WTC11 (cell line): ENCODE measurements around the gene SNAPC4. TPM values are rescaled to one million over a fixed set of nuclear protein-coding genes. Genes with fewer than 3 reads are reported as not detected.
A peak's percentile ranks its signal among the peaks of the same experiment; 100 is the strongest.

Source experiments
- ATF1 ChIP-seq: sonication (generic); formaldehyde crosslinking; IDR thresholded peaks from 2 replicates; pipeline ENCODE4 v1.8.1; 2023; ENCODE audit warnings: mild to moderate bottlenecking, moderate library complexity, missing genetic modification reagents
- EMX1 ChIP-seq: fragments of 250-450 bp; sonication (Bioruptor Pico); IDR thresholded peaks from 2 replicates; pipeline ENCODE4 v1.8.0; 2021; ENCODE audit warnings: mild to moderate bottlenecking
- ESRRA ChIP-seq: sonication (generic); formaldehyde crosslinking; IDR thresholded peaks from 2 replicates; pipeline ENCODE4 v1.8.1; 2022; ENCODE audit warnings: mild to moderate bottlenecking, missing genetic modification reagents, borderline replicate concordance
- FOXK1 ChIP-seq: sonication (generic); formaldehyde crosslinking; IDR thresholded peaks from 2 replicates; pipeline ENCODE4 v1.8.0; 2022; ENCODE audit warnings: mild to moderate bottlenecking, moderate library complexity, missing genetic modification reagents
- IRF2 ChIP-seq: sonication (generic); formaldehyde crosslinking; IDR thresholded peaks from 2 replicates; pipeline ENCODE4 v1.8.0; 2022; ENCODE audit warnings: low read depth, missing genetic modification reagents, borderline replicate concordance
- MXD4 ChIP-seq: fragments of 250-450 bp; sonication (Bioruptor Pico); IDR thresholded peaks from 2 replicates; pipeline ENCODE4 v1.8.0; 2021; ENCODE audit warnings: mild to moderate bottlenecking, moderate library complexity, borderline replicate concordance
- NFE2L1 ChIP-seq: sonication (generic); formaldehyde crosslinking; IDR thresholded peaks from 2 replicates; pipeline ENCODE4 v1.8.1; 2023; ENCODE audit warnings: missing genetic modification reagents
- NR1H2 ChIP-seq: sonication (generic); formaldehyde crosslinking; IDR thresholded peaks from 2 replicates; pipeline ENCODE4 v1.9.0; 2021; ENCODE audit warnings: mild to moderate bottlenecking, moderate library complexity, missing genetic modification reagents
- OVOL2 ChIP-seq: fragments of 250-450 bp; sonication (Bioruptor Pico); IDR thresholded peaks from 2 replicates; pipeline ENCODE4 v1.9.0; 2021; ENCODE audit warnings: mild to moderate bottlenecking, borderline replicate concordance
- PRRX2 ChIP-seq: fragments of 250-450 bp; sonication (Bioruptor Pico); IDR thresholded peaks from 2 replicates; pipeline ENCODE4 v1.8.0; 2021; ENCODE audit warnings: mild to moderate bottlenecking
- RORB ChIP-seq: fragments of 250-450 bp; sonication (Bioruptor Pico); IDR thresholded peaks from 2 replicates; pipeline ENCODE4 v1.9.0; 2021; ENCODE audit warnings: mild to moderate bottlenecking
- SMAD3 ChIP-seq: sonication (generic); formaldehyde crosslinking; IDR thresholded peaks from 2 replicates; pipeline ENCODE4 v1.8.0; 2022; ENCODE audit warnings: missing genetic modification reagents, mild to moderate bottlenecking, borderline replicate concordance
- SP1 ChIP-seq: sonication (generic); formaldehyde crosslinking; conservative IDR thresholded peaks from 2 replicates; pipeline ENCODE4 v1.8.1; 2022; ENCODE audit warnings: missing genetic modification reagents
- TP53 ChIP-seq: sonication (generic); formaldehyde crosslinking; IDR thresholded peaks from 2 replicates; pipeline ENCODE4 v1.8.1; 2023; ENCODE audit warnings: mild to moderate bottlenecking, missing genetic modification reagents
- ZBTB21 ChIP-seq: sonication (generic); formaldehyde crosslinking; IDR thresholded peaks from 2 replicates; pipeline ENCODE4 v1.8.1; 2023; ENCODE audit warnings: mild to moderate bottlenecking, missing genetic modification reagents, borderline replicate concordance
- ZNF263 ChIP-seq: sonication (generic); formaldehyde crosslinking; IDR thresholded peaks from 2 replicates; pipeline ENCODE4 v1.8.1; 2022; ENCODE audit warnings: low read depth, mild to moderate bottlenecking, moderate library complexity, missing genetic modification reagents
- total RNA-seq: library from RNA; stranded (reverse); gene quantifications from 3 replicates; pipeline ENCODE4 v1.2.3, GENCODE V29; 2021
- TF ChIP-seq, protein P1 (sequence below): sonication (generic); formaldehyde crosslinking; IDR thresholded peaks from 2 replicates; pipeline ENCODE4 v1.8.1; 2023; ENCODE audit warnings: mild to moderate bottlenecking, missing genetic modification reagents
- TF ChIP-seq, protein P2 (sequence below): fragments of 250-450 bp; sonication (Bioruptor Pico); IDR thresholded peaks from 2 replicates; pipeline ENCODE4 v2.1.2; 2022; ENCODE audit warnings: mild to moderate bottlenecking, moderate library complexity
- TF ChIP-seq, protein P3 (sequence below): sonication (generic); formaldehyde crosslinking; IDR thresholded peaks from 2 replicates; pipeline ENCODE4 v1.8.1; 2022; ENCODE audit warnings: low read depth, mild to moderate bottlenecking, moderate library complexity, missing genetic modification reagents, borderline replicate concordance
- TF ChIP-seq, protein P4 (sequence below): sonication (generic); formaldehyde crosslinking; IDR thresholded peaks from 2 replicates; pipeline ENCODE4 v1.8.1; 2022; ENCODE audit warnings: mild to moderate bottlenecking, moderate library complexity, missing genetic modification reagents
- TF ChIP-seq, protein P5 (sequence below): sonication (generic); formaldehyde crosslinking; IDR thresholded peaks from 2 replicates; pipeline ENCODE4 v1.8.1; 2023; ENCODE audit warnings: mild to moderate bottlenecking, missing genetic modification reagents, borderline replicate concordance
- TF ChIP-seq, protein P6 (sequence below): sonication (generic); formaldehyde crosslinking; IDR thresholded peaks from 2 replicates; pipeline ENCODE4 v1.8.1; 2023; ENCODE audit warnings: mild to moderate bottlenecking, missing genetic modification reagents, moderate library complexity
- TF ChIP-seq, protein P7 (sequence below): sonication (generic); formaldehyde crosslinking; IDR thresholded peaks from 2 replicates; pipeline ENCODE4 v1.8.1; 2023; ENCODE audit warnings: mild to moderate bottlenecking, missing genetic modification reagents, moderate library complexity
- TF ChIP-seq, protein P8 (sequence below): sonication (generic); formaldehyde crosslinking; IDR thresholded peaks from 2 replicates; pipeline ENCODE4 v1.8.1; 2022; ENCODE audit warnings: low read depth, missing genetic modification reagents, borderline replicate concordance
- TF ChIP-seq, protein P9 (sequence below): fragments of 250-450 bp; sonication (Bioruptor Pico); IDR thresholded peaks from 2 replicates; pipeline ENCODE4 v1.9.0; 2021; ENCODE audit warnings: moderate library complexity, mild to moderate bottlenecking, inconsistent platforms, borderline replicate concordance

The SNAPC4 gene
- total RNA-seq, 1 experiment from 2014 or later = 22.8 TPM

DNA sequence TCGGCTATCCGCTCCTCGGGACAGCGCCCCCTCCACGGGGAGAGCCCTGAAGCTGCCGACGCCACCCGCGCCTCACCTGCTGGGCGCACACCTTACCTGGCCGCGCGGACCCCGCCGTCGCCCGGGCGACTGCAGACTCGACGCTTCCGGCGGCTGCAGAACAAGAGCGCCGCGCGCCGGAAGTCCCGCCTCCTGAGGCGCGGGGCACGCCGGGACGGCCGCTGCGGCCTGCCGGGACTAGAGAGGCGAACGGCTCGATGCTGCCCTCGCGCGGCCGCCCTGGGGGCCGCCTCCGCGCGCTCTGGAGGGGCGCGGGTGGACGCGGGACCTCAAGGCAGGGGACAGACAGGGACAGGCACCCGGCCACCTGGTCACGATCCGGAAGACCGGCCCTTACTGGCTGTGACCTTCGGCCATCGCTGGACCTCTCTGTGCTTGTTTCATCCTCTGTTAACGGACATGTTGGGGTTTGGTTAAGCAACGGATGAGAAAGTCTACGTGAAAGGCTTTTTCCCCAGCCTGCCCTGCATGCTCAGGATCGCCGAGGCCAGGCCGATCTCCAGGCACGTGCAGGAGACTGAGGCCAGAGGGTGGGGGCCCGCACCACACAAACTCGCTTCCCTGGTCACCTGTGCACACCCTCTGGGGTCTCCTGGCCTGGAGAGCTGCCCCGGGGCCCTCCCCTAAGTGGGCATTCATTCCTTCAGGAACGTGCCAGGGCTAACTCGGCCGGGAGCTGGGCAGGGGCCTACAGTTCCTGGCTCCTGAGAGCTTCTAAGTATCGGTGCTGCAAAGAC lies at the start of gene SNAPC4 (continued):
- TF ChIP-seq NFE2L1 (CRISPR knock-in tag) = 0 out of 2 replicates have a peak, but pooled peaks have one; percentile 36
- TF ChIP-seq, protein P1, sequence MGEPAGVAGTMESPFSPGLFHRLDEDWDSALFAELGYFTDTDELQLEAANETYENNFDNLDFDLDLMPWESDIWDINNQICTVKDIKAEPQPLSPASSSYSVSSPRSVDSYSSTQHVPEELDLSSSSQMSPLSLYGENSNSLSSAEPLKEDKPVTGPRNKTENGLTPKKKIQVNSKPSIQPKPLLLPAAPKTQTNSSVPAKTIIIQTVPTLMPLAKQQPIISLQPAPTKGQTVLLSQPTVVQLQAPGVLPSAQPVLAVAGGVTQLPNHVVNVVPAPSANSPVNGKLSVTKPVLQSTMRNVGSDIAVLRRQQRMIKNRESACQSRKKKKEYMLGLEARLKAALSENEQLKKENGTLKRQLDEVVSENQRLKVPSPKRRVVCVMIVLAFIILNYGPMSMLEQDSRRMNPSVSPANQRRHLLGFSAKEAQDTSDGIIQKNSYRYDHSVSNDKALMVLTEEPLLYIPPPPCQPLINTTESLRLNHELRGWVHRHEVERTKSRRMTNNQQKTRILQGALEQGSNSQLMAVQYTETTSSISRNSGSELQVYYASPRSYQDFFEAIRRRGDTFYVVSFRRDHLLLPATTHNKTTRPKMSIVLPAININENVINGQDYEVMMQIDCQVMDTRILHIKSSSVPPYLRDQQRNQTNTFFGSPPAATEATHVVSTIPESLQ = no peak
- peak; percentile 56; the same call in 1 of the 2 replicates for TF ChIP-seq FOXK1
- TF ChIP-seq, protein P2, sequence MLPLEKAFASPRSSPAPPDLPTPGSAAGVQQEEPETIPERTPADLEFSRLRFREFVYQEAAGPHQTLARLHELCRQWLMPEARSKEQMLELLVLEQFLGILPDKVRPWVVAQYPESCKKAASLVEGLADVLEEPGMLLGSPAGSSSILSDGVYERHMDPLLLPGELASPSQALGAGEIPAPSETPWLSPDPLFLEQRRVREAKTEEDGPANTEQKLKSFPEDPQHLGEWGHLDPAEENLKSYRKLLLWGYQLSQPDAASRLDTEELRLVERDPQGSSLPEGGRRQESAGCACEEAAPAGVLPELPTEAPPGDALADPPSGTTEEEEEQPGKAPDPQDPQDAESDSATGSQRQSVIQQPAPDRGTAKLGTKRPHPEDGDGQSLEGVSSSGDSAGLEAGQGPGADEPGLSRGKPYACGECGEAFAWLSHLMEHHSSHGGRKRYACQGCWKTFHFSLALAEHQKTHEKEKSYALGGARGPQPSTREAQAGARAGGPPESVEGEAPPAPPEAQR (CRISPR knock-in tag) = no peak
- peak; percentile 62; the same call in 1 of the 2 replicates for TF ChIP-seq ZBTB21 (CRISPR knock-in tag)
- no peak for TF ChIP-seq RORB
- no peak for TF ChIP-seq ZNF263
- TF ChIP-seq OVOL2 = no peak
- TF ChIP-seq ESRRA (CRISPR knock-in tag) = no peak
- TF ChIP-seq, protein P3, sequence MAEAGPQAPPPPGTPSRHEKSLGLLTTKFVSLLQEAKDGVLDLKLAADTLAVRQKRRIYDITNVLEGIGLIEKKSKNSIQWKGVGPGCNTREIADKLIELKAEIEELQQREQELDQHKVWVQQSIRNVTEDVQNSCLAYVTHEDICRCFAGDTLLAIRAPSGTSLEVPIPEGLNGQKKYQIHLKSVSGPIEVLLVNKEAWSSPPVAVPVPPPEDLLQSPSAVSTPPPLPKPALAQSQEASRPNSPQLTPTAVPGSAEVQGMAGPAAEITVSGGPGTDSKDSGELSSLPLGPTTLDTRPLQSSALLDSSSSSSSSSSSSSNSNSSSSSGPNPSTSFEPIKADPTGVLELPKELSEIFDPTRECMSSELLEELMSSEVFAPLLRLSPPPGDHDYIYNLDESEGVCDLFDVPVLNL = no peak
- TF ChIP-seq, protein P4, sequence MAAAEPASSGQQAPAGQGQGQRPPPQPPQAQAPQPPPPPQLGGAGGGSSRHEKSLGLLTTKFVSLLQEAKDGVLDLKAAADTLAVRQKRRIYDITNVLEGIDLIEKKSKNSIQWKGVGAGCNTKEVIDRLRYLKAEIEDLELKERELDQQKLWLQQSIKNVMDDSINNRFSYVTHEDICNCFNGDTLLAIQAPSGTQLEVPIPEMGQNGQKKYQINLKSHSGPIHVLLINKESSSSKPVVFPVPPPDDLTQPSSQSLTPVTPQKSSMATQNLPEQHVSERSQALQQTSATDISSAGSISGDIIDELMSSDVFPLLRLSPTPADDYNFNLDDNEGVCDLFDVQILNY (CRISPR knock-in tag) = no peak
- peak; percentile 90 for TF ChIP-seq SP1
- TF ChIP-seq SMAD3 (CRISPR knock-in tag) = peak; percentile 22; the same call in 1 of the 2 replicates
- TF ChIP-seq PRRX2 (CRISPR knock-in tag) = 0 out of 2 replicates have a peak, but pooled peaks have one; percentile 40
- TF ChIP-seq IRF2 (CRISPR knock-in tag) = no peak
- no peak for TF ChIP-seq NR1H2
- no peak for TF ChIP-seq MXD4 (CRISPR knock-in tag)
- peak; percentile 56; the same call in 1 of the 2 replicates for TF ChIP-seq EMX1 (CRISPR knock-in tag)
- TF ChIP-seq, protein P5, sequence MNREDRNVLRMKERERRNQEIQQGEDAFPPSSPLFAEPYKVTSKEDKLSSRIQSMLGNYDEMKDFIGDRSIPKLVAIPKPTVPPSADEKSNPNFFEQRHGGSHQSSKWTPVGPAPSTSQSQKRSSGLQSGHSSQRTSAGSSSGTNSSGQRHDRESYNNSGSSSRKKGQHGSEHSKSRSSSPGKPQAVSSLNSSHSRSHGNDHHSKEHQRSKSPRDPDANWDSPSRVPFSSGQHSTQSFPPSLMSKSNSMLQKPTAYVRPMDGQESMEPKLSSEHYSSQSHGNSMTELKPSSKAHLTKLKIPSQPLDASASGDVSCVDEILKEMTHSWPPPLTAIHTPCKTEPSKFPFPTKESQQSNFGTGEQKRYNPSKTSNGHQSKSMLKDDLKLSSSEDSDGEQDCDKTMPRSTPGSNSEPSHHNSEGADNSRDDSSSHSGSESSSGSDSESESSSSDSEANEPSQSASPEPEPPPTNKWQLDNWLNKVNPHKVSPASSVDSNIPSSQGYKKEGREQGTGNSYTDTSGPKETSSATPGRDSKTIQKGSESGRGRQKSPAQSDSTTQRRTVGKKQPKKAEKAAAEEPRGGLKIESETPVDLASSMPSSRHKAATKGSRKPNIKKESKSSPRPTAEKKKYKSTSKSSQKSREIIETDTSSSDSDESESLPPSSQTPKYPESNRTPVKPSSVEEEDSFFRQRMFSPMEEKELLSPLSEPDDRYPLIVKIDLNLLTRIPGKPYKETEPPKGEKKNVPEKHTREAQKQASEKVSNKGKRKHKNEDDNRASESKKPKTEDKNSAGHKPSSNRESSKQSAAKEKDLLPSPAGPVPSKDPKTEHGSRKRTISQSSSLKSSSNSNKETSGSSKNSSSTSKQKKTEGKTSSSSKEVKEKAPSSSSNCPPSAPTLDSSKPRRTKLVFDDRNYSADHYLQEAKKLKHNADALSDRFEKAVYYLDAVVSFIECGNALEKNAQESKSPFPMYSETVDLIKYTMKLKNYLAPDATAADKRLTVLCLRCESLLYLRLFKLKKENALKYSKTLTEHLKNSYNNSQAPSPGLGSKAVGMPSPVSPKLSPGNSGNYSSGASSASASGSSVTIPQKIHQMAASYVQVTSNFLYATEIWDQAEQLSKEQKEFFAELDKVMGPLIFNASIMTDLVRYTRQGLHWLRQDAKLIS (CRISPR knock-in tag) = no peak
- TF ChIP-seq TP53 (CRISPR knock-in tag) = 0 out of 2 replicates have a peak, but pooled peaks have one; percentile 49
- no peak for TF ChIP-seq ATF1 (CRISPR knock-in tag)
- TF ChIP-seq, protein P6, sequence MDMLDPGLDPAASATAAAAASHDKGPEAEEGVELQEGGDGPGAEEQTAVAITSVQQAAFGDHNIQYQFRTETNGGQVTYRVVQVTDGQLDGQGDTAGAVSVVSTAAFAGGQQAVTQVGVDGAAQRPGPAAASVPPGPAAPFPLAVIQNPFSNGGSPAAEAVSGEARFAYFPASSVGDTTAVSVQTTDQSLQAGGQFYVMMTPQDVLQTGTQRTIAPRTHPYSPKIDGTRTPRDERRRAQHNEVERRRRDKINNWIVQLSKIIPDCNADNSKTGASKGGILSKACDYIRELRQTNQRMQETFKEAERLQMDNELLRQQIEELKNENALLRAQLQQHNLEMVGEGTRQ (CRISPR knock-in tag) = peak; percentile 36; the same call in 1 of the 2 replicates
- TF ChIP-seq, protein P7, sequence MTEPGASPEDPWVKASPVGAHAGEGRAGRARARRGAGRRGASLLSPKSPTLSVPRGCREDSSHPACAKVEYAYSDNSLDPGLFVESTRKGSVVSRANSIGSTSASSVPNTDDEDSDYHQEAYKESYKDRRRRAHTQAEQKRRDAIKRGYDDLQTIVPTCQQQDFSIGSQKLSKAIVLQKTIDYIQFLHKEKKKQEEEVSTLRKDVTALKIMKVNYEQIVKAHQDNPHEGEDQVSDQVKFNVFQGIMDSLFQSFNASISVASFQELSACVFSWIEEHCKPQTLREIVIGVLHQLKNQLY = no peak
- TF ChIP-seq, protein P8, sequence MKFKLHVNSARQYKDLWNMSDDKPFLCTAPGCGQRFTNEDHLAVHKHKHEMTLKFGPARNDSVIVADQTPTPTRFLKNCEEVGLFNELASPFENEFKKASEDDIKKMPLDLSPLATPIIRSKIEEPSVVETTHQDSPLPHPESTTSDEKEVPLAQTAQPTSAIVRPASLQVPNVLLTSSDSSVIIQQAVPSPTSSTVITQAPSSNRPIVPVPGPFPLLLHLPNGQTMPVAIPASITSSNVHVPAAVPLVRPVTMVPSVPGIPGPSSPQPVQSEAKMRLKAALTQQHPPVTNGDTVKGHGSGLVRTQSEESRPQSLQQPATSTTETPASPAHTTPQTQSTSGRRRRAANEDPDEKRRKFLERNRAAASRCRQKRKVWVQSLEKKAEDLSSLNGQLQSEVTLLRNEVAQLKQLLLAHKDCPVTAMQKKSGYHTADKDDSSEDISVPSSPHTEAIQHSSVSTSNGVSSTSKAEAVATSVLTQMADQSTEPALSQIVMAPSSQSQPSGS (CRISPR knock-in tag) = no peak
- TF ChIP-seq, protein P9, sequence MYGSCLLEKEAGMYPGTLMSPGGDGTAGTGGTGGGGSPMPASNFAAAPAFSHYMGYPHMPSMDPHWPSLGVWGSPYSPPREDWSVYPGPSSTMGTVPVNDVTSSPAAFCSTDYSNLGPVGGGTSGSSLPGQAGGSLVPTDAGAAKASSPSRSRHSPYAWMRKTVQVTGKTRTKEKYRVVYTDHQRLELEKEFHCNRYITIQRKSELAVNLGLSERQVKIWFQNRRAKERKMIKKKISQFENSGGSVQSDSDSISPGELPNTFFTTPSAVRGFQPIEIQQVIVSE (CRISPR knock-in tag) = no peak
